GM12878 (cell line): ENCODE results near the gene FMC1.
"Not testable (repeated sequence)": the region's sequence is repeated elsewhere in the genome, so short reads cannot be mapped to it uniquely, and the experiment has no call there.

Experiments
- CREM ChIP-seq: IDR thresholded peaks from 2 replicates; pipeline ENCODE4 v1.6.1; 2014; ENCODE audit warnings: antibody characterized with exemption, low read depth
- YY1 ChIP-seq: IDR thresholded peaks from 2 replicates; pipeline ENCODE4 v1.6.1; 2011; ENCODE audit warnings: low read depth, mild to moderate bottlenecking, low read length

DNA sequence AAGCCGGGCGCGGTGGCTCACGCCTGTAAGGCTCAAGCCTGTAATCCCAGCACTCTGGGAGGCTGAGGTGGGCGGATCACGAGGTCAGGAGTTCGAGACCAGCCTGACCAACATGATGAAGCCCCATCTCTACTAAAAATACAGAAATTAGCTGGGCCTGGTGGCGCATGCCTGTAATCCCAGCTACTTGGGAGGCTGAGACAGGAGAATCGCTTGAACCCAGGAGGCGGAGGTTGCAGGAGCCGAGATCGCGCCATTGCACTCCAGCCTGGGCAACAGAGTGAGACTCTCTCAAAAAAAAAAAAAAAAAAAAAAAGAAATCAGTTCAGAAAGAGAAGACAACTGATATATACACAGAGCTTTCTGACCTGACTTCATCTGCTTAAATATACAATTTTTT, 7.7 kb upstream of the FMC1 start:
- TF ChIP-seq CREM, YY1: not testable (repeated sequence)
